GM21515 (cell line): ENCODE measurements around the gene GABRG3.

Experiments used
- ATAC-seq: cut with Tn5 transposase; IDR thresholded peaks from one replicate; pipeline ENCODE4 v1.9.1; 2021; ENCODE audit not compliant: unreplicated experiment

GABRG3 gene

GRCh38 chr15:27456807-27457206 lies 485.8 kb downstream of the GABRG3 start:
- ATAC-seq = no peak

GRCh38 chr15:27457766-27458165 lies 486.8 kb downstream of the GABRG3 start:
- ATAC-seq = no peak

- ATAC-seq = no peak
These were observed 487.5 kb downstream of the GABRG3 start for GRCh38 chr15:27458345-27459084.

DNA sequence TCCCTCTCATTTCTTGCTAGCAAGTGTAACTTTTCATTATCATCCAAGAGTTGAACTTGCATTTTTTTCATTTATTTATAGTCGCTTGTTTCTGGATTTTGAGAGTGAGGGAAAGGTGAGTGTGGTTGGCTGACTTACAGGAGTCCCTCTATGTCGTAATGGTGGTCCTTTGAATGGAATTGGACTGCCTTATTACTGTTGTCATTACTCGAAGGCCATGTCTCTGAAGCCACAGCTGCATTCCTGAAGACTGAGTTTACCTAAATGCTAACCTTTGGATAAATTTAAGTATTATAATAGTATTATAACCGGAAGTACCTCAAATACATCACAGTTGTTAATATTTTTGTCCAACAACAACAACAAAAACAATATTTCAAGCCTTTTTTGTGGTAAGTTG lies 488.9 kb downstream of the GABRG3 start:
- ATAC-seq = no peak

DNA sequence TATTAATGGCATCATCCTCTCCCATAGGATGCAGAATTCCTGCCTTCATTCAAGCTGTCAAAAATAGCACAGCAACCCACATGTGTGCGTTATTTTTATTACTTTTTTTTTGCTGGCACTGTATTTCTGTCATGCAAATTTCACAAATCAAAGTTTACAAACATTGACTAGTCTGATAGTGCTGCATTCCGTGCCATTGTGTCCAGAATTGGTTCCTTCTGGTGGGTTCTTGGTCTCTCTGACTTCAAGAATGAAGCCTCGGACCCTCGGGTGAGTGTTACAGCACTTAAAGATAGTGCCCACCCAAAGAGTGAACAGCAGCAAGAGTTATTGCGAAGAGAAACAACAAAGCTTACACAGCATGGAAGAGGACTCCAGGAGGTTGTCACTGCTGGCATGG lies 490.2 kb downstream of the GABRG3 start:
- no peak for ATAC-seq

DNA sequence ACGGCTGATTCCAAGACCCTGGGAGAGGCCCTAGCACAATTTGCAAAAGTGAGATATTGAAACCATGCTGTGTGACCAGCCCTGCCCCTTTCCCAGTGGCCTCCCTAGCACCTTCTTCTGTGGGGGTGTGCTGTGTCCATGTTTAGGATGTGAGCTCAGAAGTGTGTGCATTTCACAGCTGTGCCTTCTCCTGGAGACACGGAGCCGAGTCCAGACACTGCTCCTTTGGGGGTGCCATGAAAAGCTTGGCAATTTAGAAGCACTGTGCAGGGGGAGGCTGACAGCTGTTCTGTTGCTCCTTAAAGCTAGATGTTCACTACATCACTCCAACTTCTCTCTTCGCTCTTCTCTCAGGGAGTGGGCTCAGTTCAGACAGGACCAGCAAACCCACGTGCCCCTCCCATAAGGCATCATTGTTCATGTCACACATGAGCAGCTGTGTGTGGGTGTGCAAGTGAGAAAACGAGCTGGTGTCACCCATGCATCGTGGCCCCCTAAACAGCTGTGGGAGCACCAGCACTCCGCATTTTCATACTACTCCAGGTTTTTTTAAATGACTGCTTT lies 492.6 kb downstream of the GABRG3 start:
- no peak for ATAC-seq

DNA sequence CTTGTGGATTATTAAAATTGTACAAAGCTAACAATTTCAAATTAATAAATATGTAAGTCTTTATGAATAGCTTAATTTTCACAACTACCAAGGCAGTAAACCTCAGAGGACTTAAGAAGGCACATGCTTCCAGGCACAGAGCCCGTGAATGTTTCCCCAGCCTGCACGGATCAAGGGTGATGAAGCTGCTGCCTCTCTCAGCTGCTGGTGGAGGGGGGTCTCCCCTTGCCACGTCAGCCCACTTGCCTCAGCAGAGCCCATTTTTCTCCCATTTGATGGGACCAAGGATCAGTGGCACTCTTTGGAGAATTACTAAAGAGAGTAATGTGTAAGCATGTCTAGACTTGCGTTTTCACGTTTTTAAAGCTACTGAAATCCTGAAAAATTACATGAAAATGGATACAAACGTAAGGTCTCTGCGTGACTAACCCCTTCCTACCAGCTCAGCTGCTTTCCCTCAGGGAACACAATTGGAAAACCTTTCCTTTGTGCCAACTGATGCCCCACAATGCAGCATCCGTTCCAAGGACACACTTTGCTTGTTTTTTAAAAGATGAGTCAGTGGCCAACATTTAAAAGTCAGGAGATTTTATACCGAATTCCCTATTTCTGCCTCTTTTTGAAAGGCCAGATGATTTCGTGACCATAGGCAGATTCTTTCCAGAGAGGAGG lies 494.1 kb downstream of the GABRG3 start:
- no peak for ATAC-seq

DNA sequence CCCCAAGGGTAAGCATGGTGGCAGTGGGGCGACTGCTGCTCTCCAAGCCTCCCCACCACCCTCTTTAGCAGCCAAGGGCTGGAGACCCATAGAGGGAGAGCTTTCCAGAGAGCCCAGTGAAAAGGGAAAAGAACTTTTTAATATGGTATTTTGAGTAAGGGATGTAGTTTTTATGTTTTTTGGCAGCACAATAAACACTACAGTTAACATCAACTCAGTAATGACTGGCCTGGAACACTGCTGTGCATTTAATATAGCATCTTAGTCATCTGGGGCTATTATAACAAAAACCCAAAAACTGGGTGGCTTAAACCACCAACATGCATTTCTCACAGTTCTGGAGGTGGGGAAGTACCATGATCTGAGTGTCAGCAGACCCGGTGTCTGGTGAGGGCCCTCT lies 495.8 kb downstream of the GABRG3 start:
- ATAC-seq = no peak

DNA sequence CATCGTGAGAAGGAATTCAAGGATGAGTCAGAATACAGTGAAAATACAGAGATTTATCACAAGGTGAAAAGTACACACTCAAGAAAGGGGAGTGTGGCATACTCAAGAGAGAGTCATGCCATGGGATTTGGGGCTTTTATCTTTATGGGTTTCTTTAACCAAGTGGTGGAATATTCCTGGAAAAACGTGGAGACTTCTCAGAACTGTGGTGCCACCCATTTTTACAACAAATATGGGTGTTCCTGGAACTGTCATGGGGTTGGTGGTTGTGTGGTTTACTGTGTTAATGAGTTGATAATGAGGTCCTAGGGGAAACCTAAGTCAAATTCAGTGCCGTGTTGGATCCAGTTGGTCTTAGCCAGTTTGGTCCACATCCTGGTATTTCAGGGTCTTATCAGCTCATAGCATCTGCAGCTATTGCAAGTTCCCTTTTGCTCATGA lies 497.2 kb downstream of the GABRG3 start:
- ATAC-seq = no peak

DNA sequence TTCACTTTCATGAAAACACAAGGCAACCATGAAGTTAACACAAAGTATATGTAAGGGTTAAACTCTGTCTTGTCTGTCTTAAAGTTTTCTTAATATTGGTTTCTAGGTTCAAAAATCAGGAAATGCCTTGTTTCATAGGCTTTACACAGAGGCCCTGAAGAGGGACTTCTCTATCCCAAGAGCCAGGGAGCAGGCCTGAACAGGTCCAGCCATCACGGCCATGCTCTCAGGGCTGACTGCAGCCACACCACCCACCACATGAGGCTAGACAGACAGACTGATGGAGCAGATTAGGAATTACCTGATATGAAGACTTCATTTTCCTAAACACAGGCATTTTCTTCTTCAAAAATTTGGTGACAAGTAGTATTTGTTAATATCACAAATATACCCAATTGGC lies 502.9 kb downstream of the GABRG3 start:
- no peak for ATAC-seq

DNA sequence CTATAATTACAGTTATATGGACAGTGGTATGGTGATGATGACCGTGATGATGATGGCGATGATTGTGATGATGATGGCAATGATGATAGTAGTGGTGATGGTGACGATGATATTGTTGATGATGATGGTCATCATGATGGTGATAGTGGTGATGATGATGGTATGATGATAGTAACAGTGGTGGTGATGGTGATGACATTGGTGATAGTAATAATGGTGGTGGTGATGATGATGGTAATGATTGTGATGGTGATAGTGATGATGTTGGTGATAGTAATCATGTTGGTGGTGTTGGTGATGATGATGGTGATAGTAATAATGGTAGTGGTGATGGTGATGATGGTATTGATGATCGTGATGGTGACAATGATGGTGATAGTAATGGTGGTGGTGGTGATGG lies 504.4 kb downstream of the GABRG3 start:
- no peak for ATAC-seq

GRCh38 chr15:27479296-27480140 lies 508.5 kb downstream of the GABRG3 start:
- no peak for ATAC-seq

DNA sequence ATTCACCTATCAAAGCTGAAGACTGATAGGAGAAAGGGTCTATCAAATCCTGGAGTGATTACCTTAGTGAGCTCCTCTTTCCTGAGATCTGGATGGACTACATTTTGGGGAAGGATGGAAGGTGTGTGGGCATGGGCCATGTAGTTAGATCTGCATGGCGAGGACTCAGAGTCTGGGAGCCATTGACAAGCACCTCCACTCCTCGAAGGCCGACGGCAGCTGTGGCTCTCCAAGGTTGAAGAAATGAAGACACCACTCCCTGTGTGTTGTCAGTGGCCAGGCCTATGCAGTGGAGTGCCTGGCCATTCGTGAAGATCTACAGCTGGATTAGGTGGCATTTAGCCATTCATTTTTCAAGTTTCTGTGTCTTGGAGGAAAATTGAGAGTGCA lies 509.2 kb downstream of the GABRG3 start:
- ATAC-seq = no peak

- ATAC-seq = no peak
These were observed 509.7 kb downstream of the GABRG3 start for GRCh38 chr15:27480642-27481041.

- ATAC-seq = no peak
These were observed 510.8 kb downstream of the GABRG3 start for GRCh38 chr15:27481768-27482167.

DNA sequence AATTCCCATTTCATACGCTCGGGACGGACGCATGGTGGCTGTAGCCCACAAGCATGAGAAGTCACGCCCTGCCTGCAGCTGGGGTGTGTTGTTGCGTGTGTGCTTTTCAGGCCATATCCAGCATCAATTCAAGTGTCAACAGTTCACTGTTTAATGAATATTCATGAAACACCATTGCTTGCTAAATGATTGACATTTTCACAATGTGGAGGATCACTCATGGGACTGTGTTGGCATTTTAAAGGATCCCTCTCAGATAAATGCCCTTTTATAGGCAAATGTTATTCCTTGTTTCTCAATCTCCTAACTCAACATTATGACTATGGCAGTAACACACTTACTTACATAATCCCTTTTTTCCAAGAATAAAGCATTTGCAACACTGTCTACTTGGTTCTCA lies 511.3 kb downstream of the GABRG3 start:
- ATAC-seq = no peak

DNA sequence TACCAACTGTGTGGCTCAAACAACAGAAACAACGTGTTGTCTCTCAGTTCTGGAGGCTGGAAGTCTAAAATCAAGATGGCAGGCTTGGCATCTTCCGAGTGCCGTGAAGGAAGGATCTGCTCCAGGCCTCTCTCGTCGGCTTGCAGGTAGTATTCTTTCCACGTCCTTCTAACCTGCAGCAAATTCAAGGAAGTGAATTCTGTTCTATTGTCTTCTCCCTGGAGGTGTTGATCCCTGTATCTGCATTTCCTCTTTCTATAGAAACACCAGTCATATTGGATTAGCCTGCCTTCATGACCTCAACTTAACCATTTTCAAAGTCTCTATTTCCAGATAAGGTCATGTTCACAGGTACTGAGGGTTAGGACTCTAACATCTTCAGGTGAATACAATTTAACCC lies 512.1 kb downstream of the GABRG3 start:
- ATAC-seq = no peak

DNA sequence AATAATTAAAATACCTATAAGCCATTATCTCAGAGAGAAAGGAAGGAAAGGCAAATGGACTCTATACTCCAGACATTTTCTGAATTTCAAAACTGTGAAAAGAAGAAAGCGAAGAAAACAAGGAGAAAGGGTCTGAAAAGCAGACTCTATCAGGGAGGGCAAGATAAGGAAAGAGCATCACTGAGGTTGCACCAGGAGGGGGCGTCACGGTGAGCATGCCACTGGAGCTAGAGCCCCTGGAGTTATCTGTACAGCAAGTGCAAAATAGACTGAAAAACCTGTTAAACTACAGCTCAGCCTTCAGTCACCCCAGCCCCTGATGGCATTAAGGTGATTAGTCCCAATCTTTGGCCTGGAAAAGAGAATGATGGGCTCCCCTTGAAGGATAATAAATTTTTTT lies 514.3 kb downstream of the GABRG3 start:
- ATAC-seq = no peak

GRCh38 chr15:27486051-27486450 lies 515.1 kb downstream of the GABRG3 start:
- no peak for ATAC-seq

DNA sequence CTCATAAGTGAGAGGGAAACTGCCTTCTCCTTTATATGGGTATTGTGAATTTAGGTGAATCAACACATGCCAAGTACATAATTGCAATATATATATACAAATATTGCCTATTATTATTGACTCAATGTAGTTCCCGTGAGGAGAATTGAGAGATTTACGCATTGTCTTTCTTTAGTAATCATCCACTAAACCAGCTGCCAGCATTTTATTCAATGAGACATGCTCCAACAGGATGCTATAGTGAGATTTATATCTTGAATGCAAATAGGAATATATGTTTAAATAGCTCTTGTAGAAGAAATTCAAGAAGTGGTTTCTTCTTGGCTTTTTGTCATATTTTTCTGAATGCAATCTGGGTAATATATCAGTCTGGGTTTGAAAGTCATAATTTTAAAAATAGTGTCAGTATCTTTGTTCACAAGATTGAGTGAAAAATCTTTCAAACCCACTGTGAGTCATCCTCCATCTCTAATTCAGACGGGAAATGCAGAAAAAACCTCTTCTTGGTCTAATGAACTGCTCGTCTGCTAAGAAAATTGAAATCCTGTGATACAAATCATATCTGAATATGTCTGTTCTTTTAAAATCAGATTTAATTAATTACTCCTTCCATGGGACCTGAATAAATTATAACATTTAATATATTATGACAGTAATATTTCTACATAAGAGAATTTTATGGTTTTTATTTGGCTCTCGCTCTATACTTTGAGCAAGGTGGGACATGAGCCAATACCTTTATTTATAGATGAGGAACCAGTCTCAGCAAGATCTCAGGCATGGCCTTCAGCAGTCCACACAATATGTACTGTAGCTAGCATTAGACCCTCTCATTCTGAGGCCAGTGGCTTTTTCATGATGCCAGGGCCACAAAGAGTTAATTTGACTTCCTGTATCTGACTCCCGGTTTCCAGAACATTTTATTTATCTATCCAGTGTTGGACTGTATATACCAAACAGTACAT lies 516.0 kb downstream of the GABRG3 start:
- no peak for ATAC-seq
